Activated naive CD8-positive, alpha-beta T cell treated with anti-CD3 and anti-CD28 coated beads, Interleukin-2, amount 50 U/mL, for 16 hours (primary cell): ENCODE results near the gene GNPTG.
A peak's percentile ranks its signal among the peaks of the same experiment; 100 is the strongest.

Experiments used
- DNase-seq: peaks from one replicate; pipeline ENCODE4 v3.0.0-alpha.2; 2020; ENCODE audit warnings: low read depth, low spot score

Gene GNPTG

DNA sequence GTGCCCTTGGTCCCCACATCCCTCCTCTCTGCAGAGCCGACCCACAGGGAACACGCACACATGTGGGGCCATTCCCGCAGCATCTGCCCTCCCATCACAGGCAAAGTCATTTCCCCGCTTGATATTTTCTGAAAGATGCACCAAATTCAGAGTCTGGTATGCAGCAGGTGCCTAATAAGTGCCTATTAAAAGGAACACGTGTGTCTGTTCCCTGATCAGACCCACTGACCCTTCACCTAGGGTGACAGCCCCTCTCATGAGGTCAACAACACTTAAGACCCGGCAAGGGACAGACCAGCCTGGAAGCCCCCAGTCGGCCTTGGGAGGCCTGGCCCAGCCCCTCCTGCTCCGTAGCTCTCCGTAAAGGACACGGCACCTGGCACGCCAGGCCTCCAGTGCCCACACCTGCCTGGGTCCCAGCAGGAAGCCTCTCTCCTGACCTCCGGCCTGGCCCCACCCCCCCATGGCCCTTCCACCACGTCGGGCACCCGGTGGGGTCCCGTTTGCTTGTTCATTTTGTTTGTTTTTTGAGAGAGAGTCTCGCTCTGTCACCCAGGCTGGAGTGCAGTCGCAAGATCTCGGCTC is 42.7 kb downstream of the GNPTG start:
- no peak for DNase-seq

DNA sequence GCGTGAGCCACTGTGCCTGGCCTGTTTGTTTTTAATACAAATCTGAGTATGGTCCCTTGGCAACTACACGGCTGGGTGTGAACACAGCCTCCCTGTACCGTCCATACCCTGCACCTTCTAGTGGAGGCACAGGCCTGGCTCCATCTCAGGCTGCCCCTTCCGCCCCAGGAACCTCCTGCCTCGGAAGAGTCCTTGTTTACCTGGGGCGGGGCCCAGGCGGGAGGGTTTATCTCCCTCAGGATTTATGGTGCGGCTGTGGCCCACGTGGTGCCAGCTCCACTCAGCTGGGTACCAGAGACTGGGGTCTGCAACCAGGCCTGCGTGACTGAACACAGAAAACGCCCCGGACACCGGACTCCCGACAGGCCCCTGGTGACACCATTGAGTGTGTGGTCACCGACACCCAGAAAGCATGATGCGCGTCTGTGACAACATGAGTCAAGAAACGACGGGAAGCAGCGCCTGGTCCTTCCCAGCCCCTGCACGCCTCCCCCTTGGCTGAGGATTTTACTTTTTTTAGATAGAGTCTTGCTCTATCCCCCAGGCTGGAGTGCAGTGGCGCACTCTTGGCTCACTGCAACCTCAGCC is 43.8 kb downstream of the GNPTG start:
- no peak for DNase-seq

DNA sequence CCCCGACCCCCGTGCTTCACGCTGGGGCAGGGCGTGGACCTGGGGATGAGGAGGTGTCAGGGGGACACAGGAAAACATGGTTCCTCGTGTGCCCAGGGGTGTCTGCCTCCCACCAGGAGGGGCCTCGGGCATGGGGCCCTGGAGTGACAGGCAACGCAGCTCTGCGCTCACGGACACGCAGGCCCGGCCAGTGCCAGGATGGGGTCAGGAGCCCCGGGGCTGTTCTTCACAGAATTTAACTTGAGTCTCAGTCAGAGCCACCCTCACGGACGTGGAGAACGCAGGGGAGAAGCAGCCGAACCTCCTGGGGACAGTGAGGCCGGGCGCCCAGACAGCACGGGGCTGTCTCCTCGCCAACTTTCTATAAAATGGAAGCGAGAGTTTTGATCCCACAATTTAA is 46.0 kb downstream of the GNPTG start:
- DNase-seq: no peak

DNA sequence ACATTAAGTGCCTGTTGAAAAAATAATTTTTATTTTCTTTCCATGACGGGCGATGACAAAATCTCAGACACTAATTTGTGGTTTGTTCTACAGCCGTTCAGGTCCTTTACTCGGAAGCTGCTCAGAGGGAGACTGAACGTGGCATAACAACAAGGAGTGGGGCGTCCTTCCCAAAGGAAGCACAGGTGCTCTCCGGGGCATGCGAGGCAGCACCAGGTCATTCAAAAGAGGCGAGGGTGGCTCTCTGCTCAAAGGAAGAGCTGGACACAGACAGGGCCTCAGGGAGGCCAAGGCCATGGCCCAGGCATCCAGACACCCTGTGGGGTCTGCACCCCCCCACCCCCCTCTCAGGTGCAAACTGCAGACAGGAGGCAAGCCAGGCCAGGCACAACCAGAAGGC is 46.6 kb downstream of the GNPTG start:
- no peak for DNase-seq

DNA sequence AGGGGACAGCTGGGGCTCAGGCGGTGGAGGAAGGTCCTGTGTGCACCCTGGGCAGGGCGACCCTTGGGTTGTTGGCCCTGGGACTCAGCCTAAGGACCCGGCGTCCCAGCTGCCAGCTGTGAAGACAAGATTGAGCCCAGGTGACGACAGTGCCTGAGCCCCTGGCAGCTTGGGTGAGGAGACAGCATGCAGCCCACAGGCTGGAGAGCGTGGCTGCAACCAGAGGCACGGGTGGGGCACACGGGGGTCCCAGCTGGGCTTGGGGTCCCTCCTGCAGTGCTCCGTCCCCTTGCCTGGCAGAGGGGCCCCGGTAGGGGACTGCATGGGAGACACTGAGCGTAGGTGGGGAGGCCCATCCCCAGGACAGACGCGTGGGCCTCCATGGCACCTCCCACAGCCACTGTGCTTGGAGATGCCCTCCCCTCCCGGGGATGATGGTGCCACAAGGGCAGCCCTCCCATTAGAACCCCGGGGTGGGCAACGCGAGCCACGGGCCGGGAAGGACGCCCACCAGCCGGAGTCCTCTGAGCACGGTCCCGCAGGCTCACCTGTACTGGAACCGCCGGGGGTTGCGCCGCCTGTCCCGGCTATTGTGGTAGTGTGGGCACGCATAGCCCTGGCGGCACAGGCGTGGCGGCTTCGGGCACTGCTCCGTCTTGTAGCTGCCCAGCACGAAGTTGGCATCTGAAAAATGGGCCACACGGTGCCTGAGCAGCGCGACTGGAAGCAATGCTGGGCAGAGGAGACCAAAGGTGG is 47.3 kb downstream of the GNPTG start:
- no peak for DNase-seq

GRCh38 chr16:1401061-1401757 is 49.5 kb downstream of the GNPTG start:
- DNase-seq: no peak

DNA sequence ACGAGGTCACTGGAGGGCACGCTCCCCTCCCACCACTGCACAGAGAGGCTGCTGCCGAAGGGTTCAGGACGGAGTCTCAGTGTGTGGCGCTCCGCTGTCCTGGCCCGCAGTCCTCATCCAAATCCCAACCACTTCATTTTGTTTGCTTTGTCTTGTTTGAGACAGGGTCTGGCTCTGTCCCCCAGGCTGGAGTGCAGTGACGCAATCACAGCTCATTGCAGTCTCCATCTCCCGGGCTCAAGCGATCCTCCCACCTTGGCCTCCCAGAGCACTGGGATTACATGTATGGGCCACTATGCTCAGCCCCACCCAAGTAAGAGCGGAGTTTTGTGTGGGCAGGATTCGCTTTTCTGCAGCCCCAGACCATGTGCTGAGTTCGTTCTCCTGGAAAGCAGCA is 50.0 kb downstream of the GNPTG start:
- no peak for DNase-seq

DNA sequence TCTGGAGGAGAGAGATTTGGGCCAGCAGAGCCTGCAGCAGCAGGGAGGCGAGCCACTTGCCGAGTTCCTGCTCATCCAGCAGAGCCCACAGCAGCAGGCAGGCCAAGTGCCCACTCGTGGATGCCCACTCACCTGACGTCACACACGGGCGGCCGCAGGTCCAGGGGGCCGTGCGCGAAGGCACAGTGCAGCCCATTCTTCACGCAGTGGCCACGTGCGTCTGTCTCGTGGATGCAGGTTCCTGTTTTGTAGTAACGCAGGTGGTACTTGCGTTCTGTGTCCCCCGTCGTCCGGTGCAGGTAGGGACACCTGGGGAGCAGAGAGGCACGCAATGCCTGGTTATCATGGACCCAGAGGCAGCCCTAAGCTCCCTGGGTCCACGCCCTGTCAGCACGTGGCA is 51.3 kb downstream of the GNPTG start:
- no peak for DNase-seq

- DNase-seq: no peak
Observed at GRCh38 chr16:1403733-1404132, 52.0 kb downstream of the GNPTG start.

- no peak for DNase-seq
Observed at GRCh38 chr16:1407753-1408152, 56.0 kb downstream of the GNPTG start.

DNA sequence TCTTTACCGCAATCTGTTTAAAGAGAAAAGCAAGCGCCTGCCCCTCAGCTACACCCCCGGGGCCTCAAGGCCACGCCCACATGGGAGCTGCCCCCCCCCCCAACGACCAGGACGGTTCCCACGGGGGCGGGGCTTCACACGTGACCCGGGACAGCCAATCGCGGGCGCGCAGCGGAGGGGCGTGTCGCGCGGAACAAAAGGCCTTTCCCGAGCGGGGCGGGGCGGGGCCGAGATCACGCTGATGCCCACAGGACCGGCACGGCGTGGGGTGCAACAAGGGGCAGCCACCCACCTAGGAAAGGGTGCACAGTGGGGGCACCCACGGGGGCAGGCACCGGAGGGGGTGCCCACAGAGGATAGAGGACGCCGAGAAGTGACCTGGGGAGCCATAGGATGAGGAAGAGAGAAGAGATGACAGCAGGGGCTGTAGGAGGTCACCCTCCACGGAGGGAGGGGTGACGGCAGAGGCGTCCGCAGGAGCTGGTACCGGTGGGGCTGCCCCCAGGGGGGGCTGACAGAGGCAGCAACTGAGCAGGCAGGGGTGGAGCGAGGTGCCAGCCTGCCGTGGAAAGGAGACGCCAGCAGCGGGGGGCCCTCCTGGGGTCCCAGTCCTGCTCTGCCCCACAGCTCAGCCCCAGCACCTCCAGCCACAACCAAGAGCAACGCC is 56.6 kb downstream of the GNPTG start:
- peak; percentile 93 for DNase-seq

- no peak for DNase-seq
Observed at GRCh38 chr16:1412847-1413246, 61.1 kb downstream of the GNPTG start.
